ENCODE results near the gene FRMD5. TPM values are rescaled to one million over a fixed set of nuclear protein-coding genes. Genes with fewer than 3 reads are reported as not detected.

The FRMD5 gene
- total and polyA plus RNA-seq, 2 experiments from 2014 or later = 0.51 to 3.8 TPM

- H3K79me2 ChIP-seq = peaks cover 11% of the 10 kb centered on the region
- H3K27ac ChIP-seq = peak overlapping the region; percentile 50
- 4% methylated on average over 20 of the region's 20 CpGs for WGBS (ENCODE audit: low lambda C conversion rate, missing lambda C conversion rate)
- TF ChIP-seq CTCF (IDR thresholded peaks at IDR 0.05; ENCODE audit: poor library complexity) (no peak), EZH2phosphoT487 (IDR thresholded peaks at IDR 0.05; ENCODE audit: low read depth, severe bottlenecking, unreplicated experiment) (peak; percentile 31)
- peak overlapping the region; percentile 60 for H3K4me3 ChIP-seq
- H3K36me3 ChIP-seq (replicated peaks; ENCODE audit: insufficient read depth, low read depth) = no peaks in the 10 kb centered on the region
- H3K27me3 ChIP-seq = peaks cover 16% of the 10 kb centered on the region
- H2AFZ ChIP-seq = peak overlapping the region; percentile 62
- no peaks in the 10 kb centered on the region for H3K9me2 ChIP-seq (replicated peaks; ENCODE audit: insufficient read depth)
- H3K4me2 ChIP-seq = peak overlapping the region; percentile 93
- no peaks in the 10 kb centered on the region for H3K4me1 ChIP-seq (ENCODE audit: insufficient read depth)
- peak; percentile 13 for DNase-seq (ENCODE audit: low spot score)
- no peaks in the 10 kb centered on the region for H3K9me3 ChIP-seq (ENCODE audit: low read depth)
- no peaks in the 10 kb centered on the region for H4K20me1 ChIP-seq (ENCODE audit: insufficient read depth, poor library complexity, severe bottlenecking)
Observed at GRCh38 chr15:44193651-44194322, 1.3 kb downstream of the FRMD5 start.

GRCh38 chr15:44188795-44189194 is 6.3 kb downstream of the FRMD5 start:
- WGBS (ENCODE audit: low lambda C conversion rate, missing lambda C conversion rate) = 87% methylated on average over 4 of the region's 4 CpGs
- H3K27ac ChIP-seq = no peak overlapping the region
- H3K9me2 ChIP-seq (replicated peaks; ENCODE audit: insufficient read depth) = no peaks in the 10 kb centered on the region
- no peaks in the 10 kb centered on the region for H3K4me1 ChIP-seq (ENCODE audit: insufficient read depth)
- peaks cover 11% of the 10 kb centered on the region for H3K79me2 ChIP-seq
- no peak overlapping the region for H2AFZ ChIP-seq
- no peak for TF ChIP-seq CTCF (IDR thresholded peaks at IDR 0.05; ENCODE audit: poor library complexity)
- no peak for TF ChIP-seq EZH2phosphoT487 (IDR thresholded peaks at IDR 0.05; ENCODE audit: low read depth, severe bottlenecking, unreplicated experiment)
- no peak for TF ChIP-seq EZH2 (IDR thresholded peaks at IDR 0.05; ENCODE audit: borderline replicate concordance)
- no peak overlapping the region for H3K4me3 ChIP-seq
- no peaks in the 10 kb centered on the region for H4K20me1 ChIP-seq (ENCODE audit: insufficient read depth, poor library complexity, severe bottlenecking)
- no peaks in the 10 kb centered on the region for H3K9me3 ChIP-seq (ENCODE audit: low read depth)
- no peaks in the 10 kb centered on the region for H3K36me3 ChIP-seq (replicated peaks; ENCODE audit: insufficient read depth, low read depth)
- DNase-seq (ENCODE audit: low spot score) = no peak
- no peak overlapping the region for H3K4me2 ChIP-seq
- peaks cover 16% of the 10 kb centered on the region for H3K27me3 ChIP-seq

GRCh38 chr15:44186705-44187104 is 8.4 kb downstream of the FRMD5 start:
- Histone ChIP-seq H3K4me2 (no peak overlapping the region), H2AFZ (no peak overlapping the region), H3K27ac (no peak overlapping the region), H3K9me2 (replicated peaks; ENCODE audit: insufficient read depth) (no peaks in the 10 kb centered on the region), H3K4me1 (ENCODE audit: insufficient read depth) (no peaks in the 10 kb centered on the region), H3K4me3 (no peak overlapping the region), H3K36me3 (replicated peaks; ENCODE audit: insufficient read depth, low read depth) (no peaks in the 10 kb centered on the region), H3K27me3 (no peaks in the 10 kb centered on the region), H3K79me2 (no peaks in the 10 kb centered on the region), H3K9me3 (ENCODE audit: low read depth) (no peaks in the 10 kb centered on the region), H4K20me1 (ENCODE audit: insufficient read depth, poor library complexity, severe bottlenecking) (no peaks in the 10 kb centered on the region)
- DNase-seq (ENCODE audit: low spot score) = no peak
- 95% methylated on average over 6 of the region's 6 CpGs for WGBS (ENCODE audit: low lambda C conversion rate, missing lambda C conversion rate)
- TF ChIP-seq EZH2phosphoT487 (IDR thresholded peaks at IDR 0.05; ENCODE audit: low read depth, severe bottlenecking, unreplicated experiment) = no peak
- no peak for TF ChIP-seq EZH2 (IDR thresholded peaks at IDR 0.05; ENCODE audit: borderline replicate concordance)
- no peak for TF ChIP-seq CTCF (IDR thresholded peaks at IDR 0.05; ENCODE audit: poor library complexity)
